ENCODE data around the gene PHGDH.

- no peak for TF ChIP-seq POLR2A (IDR thresholded peaks at IDR 0.05; ENCODE audit: low read depth, low read length)
- TF ChIP-seq EZH2 (IDR thresholded peaks at IDR 0.05; ENCODE audit: borderline replicate concordance, low read depth, low read length, severe bottlenecking) = no peak
Measured at GRCh38 chr1:119701659-119702058, 10.1 kb upstream of the PHGDH start.
